ENCODE results near the gene ARHGAP9.
"Not testable (repeated sequence)": the region's sequence is repeated elsewhere in the genome, so short reads cannot be mapped to it uniquely, and the experiment has no call there.

The ARHGAP9 gene

DNA sequence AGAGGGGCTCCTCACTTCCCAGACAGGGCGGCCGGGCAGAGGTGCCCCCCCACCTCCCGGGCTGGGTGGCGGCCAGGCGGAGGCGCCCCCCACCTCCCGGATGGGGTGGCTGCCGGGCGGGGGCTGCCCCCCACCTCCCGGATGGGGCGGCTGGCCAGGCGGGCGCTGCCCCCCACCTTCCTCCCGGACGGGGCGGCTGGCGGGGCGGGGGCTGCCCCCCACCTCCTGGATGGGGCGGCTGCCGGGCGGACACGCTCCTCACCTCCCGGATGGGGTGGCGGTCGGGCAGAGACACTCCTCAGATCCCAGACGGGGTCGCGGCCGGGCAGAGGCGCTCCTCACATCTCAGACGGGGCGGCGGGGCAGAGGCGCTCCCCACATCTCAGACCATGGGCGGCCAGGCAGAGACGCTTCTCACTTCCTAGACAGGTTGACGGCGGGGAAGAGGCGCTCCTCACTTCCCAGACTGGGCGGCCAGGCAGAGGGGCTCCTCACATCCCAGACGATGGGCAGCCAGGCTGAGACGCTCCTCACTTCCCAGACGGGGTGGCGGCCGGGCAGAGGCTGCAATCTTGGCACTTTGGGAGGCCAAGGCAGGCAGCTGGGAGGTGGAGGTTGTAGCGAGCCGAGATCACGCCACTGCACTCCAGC is 15.5 kb upstream of the ARHGAP9 start:
- DNase-seq (ENCODE audit: low read depth, low spot score) = not testable (repeated sequence)

DNA sequence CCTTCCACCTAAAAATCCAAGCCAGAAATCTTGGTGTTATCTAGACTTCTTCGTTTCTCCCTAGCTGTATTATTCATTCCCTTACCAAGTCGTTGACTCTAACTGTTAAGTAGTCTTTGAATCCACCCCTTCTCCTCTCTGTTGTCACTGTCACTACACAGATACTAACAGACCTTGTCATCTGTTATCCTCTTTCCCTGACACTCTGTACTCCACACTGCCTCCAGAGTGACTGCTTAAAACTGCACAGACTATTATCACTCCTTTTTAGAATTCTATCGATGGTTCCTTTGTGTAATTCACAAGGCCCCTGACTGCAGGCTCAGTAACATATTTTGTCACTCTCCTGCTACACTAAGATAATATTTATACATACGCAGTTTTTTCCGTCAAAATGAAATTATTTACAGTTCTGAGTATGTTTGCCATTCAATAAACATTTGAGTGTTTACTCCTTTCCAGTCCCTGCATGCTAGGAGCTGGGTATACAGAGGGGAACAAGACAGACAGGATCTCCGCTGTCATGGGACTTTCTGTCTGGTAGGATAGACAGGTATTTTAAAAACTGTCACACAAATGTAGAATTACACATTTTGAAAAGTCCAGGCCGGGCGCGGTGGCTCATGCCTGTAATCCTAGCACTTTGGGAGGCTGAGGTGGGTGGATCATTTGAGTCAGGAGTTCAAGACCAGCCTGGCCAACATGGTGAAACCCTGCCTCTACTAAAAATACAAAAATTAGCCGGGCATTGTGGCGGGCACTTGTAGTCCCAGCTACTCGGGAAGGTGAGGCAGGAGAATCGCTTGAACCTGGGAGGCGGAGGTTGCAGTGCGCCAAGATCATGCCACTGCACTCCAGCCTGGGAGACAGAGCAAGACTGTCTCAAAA is 12.0 kb upstream of the ARHGAP9 start:
- no peak for DNase-seq (ENCODE audit: low read depth, low spot score)

- no peak for DNase-seq (ENCODE audit: low read depth, low spot score)
Measured at GRCh38 chr12:57490126-57490525, 10.5 kb upstream of the ARHGAP9 start.

DNA sequence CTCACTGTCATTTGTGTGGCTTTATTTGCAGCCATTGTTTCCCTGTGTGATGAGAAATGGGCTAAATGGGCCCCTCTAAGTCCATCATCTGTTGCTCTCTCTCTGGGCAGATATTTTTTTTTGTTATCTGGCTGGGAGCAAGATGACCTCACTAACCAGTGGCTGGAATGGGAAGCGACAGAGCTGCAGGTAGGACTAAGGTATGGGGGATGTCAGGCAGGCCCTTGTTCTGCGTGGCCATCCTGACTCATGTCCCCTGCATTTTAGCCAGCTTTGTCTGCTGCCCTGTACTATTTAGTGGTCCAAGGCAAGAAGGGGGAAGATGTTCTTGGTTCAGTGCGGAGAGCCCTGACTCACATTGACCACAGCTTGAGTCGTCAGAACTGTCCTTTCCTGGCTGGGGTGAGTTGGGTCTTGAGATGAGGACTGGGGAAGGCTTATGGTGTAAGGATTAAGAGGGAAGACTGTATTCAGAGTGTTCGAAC is 9.5 kb upstream of the ARHGAP9 start:
- DNase-seq (ENCODE audit: low read depth, low spot score) = no peak

DNA sequence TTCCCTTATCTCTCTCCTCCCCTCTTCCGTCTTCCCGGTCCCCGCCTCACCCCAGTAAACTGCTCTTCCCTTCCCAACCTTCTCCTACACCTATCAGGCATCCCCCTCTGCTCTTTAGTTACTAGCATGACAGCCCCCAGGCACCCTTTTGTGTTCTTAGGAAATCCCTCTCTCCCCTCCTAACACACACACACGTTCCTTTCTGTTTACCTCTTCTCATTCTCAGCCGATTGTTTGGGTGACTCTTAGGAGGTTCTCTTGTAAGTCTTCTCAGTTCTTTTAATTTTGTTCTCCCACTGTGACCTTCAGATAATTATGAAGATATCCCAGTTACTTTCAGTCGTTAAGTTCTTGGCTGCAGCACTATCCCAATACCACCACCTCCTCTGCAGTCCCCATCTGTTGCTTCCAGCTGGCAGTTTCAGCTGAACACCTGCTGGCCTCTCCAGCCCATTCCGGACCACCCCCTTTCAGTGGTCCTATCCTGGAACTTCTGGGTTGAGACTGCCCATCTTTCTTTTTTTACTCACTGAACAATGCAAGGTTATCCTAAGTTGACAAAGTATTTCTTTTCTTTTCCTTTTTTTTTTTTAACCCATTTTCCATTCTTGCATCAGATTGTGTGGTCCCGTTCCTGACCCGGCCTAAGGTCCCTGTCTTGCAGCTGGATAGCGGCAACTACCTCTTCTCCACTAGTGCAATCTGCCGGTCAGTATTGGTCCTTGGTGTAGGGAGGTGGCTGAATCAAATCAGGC is 8.9 kb upstream of the ARHGAP9 start:
- DNase-seq (ENCODE audit: low read depth, low spot score) = no peak

- peak; percentile 89 for DNase-seq (ENCODE audit: low read depth, low spot score)
Measured at GRCh38 chr12:57487597-57488401, 8.1 kb upstream of the ARHGAP9 start, which contains the start of gene MARS1. TSS of gene MARS1 (plus strand) at chr12:57488068. CDS start at chr12:57488091, 23 bp downstream.

DNA sequence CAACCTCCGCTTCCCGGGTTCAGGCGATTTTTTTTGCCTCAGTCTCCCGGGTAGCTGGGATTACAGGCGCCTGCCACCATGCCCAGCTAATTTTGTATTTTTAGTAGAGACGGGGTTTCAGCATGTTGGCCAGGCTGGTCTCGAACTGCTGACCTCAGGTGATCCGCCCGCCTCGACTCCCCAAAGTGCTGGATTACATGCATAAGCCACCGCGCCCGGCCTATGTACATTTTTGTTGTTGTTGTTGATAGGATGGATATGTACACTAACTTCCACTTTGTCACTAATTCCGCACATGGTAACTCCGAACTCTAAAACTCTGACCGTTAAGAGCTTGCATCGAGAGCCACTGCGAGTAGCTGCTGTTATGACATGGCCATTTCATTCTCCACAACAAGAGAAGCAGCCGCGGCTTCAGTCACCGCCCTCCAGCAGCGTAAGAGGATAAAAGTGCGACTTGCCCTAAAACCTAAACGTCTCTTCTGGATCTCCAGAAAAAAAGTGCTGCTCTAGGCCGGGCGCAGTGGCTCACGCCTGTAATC is 7.5 kb upstream of the ARHGAP9 start:
- no peak for DNase-seq (ENCODE audit: low read depth, low spot score)

- DNase-seq (ENCODE audit: low read depth, low spot score) = no peak
Measured at GRCh38 chr12:57485695-57486094, 6.0 kb upstream of the ARHGAP9 start.

- DNase-seq (ENCODE audit: low read depth, low spot score) = no peak
Measured at GRCh38 chr12:57483466-57483865, 3.8 kb upstream of the ARHGAP9 start.

- no peak for DNase-seq (ENCODE audit: low read depth, low spot score)
Measured at GRCh38 chr12:57481671-57482070, 2.0 kb upstream of the ARHGAP9 start.

DNA sequence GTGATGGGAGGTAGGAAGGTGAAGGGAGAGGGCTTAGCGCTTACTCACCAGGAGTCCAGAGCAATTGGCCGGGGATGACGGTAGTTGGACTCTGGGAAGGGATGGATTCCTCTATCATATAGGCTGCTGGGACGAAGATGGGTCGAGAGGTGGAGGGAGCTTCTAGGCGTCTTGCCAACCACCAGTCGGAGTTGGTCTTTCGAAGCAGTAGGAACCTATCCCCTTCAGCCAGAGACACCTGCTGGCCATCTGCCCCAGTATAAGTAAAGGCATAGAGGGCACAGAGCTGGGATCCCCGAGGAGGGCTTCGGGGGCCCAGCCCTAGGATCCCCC is 657 bp downstream of the ARHGAP9 start:
- no peak for DNase-seq (ENCODE audit: low read depth, low spot score)

DNA sequence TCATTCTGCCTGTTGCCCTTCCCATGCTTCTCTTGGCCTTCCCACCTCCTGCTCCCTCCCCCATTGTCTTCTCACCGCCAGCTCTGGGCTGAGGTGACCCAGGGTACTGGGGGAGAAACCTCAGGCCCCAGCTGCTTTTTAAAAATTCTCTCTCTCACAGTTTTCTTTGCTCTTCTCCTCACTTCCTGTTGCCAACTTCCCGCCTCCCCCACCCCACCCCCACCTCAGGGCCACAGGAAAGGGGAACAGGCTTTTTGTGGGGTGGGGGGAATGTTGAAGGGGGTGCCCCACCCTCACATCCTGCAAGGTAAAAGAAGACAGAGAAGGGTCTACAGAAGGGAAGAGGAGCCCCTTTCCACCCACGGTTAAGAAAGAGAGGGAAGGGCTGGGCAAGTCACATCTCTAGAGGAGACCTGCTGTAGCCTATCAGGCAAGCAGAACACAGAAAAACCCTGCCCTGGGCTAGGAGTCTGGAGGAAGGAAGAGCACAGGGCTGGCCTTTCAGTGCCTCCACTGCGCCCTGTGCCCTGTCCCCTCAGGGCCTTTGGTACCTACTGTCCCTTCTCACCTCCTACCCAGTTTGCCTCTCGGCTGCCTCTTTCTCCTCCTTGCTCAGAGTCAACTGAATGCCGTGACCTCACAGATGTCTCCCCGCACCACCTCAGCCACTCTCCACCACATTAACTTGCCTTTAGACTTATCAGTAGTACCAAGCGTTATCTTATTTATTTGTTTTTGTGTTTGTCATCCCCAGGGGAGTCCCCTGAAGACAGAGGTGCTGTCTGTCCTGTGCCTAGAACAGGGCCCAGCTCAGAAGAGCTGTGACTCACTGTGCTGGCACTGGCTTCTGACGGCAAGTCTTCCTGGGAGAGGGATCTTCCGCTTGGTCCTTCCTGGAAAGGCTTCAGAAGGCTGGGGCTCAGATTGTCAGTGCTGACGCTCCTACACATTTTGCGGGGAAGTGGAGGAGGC is 1.7 kb downstream of the ARHGAP9 start:
- no peak for DNase-seq (ENCODE audit: low read depth, low spot score)

GRCh38 chr12:57476993-57477709 is 2.5 kb downstream of the ARHGAP9 start:
- no peak for DNase-seq (ENCODE audit: low read depth, low spot score)

GRCh38 chr12:57476162-57476992 is 3.3 kb downstream of the ARHGAP9 start:
- no peak for DNase-seq (ENCODE audit: low read depth, low spot score)

- DNase-seq (ENCODE audit: low read depth, low spot score) = no peak
Measured at GRCh38 chr12:57475271-57476161, 4.2 kb downstream of the ARHGAP9 start.

- DNase-seq (ENCODE audit: low read depth, low spot score) = no peak
Measured at GRCh38 chr12:57474862-57475261, 4.8 kb downstream of the ARHGAP9 start.

DNA sequence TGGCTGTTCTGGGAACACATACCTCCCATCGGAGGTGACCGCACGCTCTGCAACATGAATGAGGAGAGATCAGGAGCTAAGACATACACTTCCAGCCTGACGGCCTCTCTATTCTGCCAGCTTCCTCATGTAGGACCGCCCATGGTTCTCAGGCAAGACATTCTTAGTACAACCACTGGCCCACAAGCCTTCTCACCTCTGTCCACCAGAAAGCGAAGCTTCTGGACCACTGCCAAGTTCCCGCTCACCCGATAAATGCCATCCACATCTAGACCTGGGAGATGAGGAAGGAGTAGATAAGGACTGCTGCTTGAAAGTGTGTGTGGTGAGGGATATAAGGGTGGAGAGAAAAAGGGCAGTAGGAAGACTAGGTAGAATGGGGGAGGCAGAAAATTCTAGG is 5.2 kb downstream of the ARHGAP9 start:
- DNase-seq (ENCODE audit: low read depth, low spot score) = no peak
